ENCODE measurements around the gene PARM1. TPM values are rescaled to one million over a fixed set of nuclear protein-coding genes. Genes with fewer than 3 reads are reported as not detected.

PARM1 gene, protein sequence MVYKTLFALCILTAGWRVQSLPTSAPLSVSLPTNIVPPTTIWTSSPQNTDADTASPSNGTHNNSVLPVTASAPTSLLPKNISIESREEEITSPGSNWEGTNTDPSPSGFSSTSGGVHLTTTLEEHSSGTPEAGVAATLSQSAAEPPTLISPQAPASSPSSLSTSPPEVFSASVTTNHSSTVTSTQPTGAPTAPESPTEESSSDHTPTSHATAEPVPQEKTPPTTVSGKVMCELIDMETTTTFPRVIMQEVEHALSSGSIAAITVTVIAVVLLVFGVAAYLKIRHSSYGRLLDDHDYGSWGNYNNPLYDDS
- 100 to 1,000 TPM in 1 of 4 donors, 10 to 100 TPM in 3; 22.6 to 116 (median 45.5) TPM for total RNA-seq

DNA sequence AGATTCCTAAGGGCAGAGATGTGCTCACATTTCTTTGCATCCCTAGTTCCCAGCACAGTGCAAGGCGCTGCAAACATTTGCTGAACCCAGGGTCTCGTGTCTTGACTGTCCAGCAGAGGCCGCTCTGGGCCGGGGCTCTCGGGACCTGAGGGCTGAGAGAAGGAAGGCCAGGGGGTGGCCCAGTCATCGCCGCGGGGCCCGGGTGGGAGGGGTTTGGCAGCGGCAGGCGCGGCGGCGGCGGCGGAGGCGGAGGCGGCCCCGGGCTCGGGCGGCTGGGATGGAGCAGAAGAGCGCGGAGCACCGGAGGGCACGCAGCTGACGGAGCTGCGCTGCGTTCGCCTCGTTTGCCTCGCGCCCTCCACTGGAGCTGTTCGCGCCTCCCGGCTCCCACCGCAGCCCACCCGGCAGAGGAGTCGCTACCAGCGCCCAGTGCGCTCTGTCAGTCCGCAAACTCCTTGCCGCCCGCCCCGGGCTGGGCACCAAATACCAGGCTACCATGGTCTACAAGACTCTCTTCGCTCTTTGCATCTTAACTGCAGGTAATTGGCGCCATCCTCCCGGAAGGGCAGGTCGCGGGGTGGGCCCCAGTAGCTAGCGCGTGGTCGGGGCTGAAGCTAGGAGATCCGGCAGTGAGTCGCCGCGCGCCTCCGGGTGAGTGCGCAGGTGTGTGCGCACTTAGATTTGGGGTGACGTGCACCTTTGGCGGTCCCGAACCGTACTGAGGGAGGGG is at the start of gene PARM1:
TSS of gene PARM1 (plus strand) at position 285 of the 730 bp plus-strand sequence. CDS start at position 497, 212 bp downstream.
- TF ChIP-seq, protein P1, sequence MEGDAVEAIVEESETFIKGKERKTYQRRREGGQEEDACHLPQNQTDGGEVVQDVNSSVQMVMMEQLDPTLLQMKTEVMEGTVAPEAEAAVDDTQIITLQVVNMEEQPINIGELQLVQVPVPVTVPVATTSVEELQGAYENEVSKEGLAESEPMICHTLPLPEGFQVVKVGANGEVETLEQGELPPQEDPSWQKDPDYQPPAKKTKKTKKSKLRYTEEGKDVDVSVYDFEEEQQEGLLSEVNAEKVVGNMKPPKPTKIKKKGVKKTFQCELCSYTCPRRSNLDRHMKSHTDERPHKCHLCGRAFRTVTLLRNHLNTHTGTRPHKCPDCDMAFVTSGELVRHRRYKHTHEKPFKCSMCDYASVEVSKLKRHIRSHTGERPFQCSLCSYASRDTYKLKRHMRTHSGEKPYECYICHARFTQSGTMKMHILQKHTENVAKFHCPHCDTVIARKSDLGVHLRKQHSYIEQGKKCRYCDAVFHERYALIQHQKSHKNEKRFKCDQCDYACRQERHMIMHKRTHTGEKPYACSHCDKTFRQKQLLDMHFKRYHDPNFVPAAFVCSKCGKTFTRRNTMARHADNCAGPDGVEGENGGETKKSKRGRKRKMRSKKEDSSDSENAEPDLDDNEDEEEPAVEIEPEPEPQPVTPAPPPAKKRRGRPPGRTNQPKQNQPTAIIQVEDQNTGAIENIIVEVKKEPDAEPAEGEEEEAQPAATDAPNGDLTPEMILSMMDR (IDR thresholded peaks at IDR 0.05), result peak; percentile 71 to 84 (median 78)
- TF ChIP-seq POLR2A (IDR thresholded peaks at IDR 0.05), result peak; percentile 68 to 82
- Histone ChIP-seq H3K4me3 (peak within 1 kb of the TSS; percentile 55 to 84), H3K9me3 (no peaks in the 10 kb centered on the region), H3K4me1 (no peaks in the 10 kb centered on the region), H3K27ac (peak within 1 kb of the TSS; percentile 75 to 84), H3K36me3 (no peaks in the 10 kb centered on the region), H3K27me3 (no peaks in the 10 kb centered on the region)
- intact Hi-C loops (cut with DNase I; ENCODE audit: low total_unique reads), result no loop called here
- peak; percentile 85 to 86 for DNase-seq

- DNase-seq, result no peak
- Histone ChIP-seq H3K9me3 (no peaks in the 10 kb centered on the region), H3K36me3 (no peaks in the 10 kb centered on the region), H3K27ac (no peak overlapping the region), H3K4me3 (no peak overlapping the region), H3K4me1 (peaks cover 0 to 5% of the 10 kb centered on the region in 2 donors), H3K27me3 (no peaks in the 10 kb centered on the region)
- intact Hi-C loops (cut with DNase I; ENCODE audit: low total_unique reads), result no loop called here
- no peak for TF ChIP-seq POLR2A (IDR thresholded peaks at IDR 0.05)
- TF ChIP-seq, protein P1 (IDR thresholded peaks at IDR 0.05), result no peak
Observed at GRCh38 chr4:74884266-74884665, 48.6 kb upstream of the PARM1 start.

- intact Hi-C loops (cut with DNase I; ENCODE audit: low total_unique reads), result no loop called here
- no peak overlapping the region for H3K27ac ChIP-seq
- DNase-seq, result no peak
Observed at GRCh38 chr4:74886484-74886883, 46.4 kb upstream of the PARM1 start.

DNA sequence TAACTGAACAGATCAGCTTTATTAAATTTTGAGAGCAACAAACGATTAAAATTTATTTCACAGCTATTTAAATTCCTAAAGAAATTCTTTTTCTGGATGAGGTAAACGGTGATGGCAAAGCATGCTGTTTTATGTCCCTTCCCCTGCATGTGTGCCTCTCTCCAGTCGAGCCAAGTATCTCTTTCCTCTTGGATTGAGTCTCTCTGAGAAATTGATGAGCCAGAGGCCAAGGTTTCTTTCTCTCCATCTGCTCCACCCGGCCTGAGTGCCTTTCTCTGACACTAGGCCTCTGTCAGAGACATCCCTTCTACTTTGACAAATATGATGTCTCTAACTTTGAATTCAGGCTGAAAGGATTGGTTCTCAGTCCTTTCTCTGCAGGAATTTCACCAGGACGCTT is 42.6 kb upstream of the PARM1 start:
- TF ChIP-seq, protein P1 (IDR thresholded peaks at IDR 0.05), result no peak
- TF ChIP-seq POLR2A (IDR thresholded peaks at IDR 0.05), result no peak
- intact Hi-C loops (cut with DNase I; ENCODE audit: low total_unique reads), result no loop called here

More at GRCh38 chr4:74886484-74886883, 46.4 kb upstream of the PARM1 start:
- Histone ChIP-seq H3K9me3 (no peaks in the 10 kb centered on the region), H3K27me3 (no peaks in the 10 kb centered on the region), H3K36me3 (no peaks in the 10 kb centered on the region), H3K4me3 (no peak overlapping the region), H3K4me1 (peaks cover 0 to 5% of the 10 kb centered on the region in 2 donors)
- TF ChIP-seq, protein P1 (IDR thresholded peaks at IDR 0.05), result no peak
- no peak for TF ChIP-seq POLR2A (IDR thresholded peaks at IDR 0.05)

GRCh38 chr4:74891037-74891436 is 41.9 kb upstream of the PARM1 start:
- Histone ChIP-seq H3K27ac (no peak overlapping the region), H3K4me3 (no peak overlapping the region), H3K36me3 (no peaks in the 10 kb centered on the region), H3K9me3 (no peaks in the 10 kb centered on the region), H3K27me3 (no peaks in the 10 kb centered on the region), H3K4me1 (no peaks in the 10 kb centered on the region)
- TF ChIP-seq, protein P1 (IDR thresholded peaks at IDR 0.05), result no peak
- TF ChIP-seq POLR2A (IDR thresholded peaks at IDR 0.05), result no peak
- DNase-seq, result no peak
- intact Hi-C loops (cut with DNase I; ENCODE audit: low total_unique reads), result no loop called here

More for the DNA sequence above, 42.6 kb upstream of the PARM1 start:
- H3K27ac ChIP-seq, result no peak overlapping the region
- no peaks in the 10 kb centered on the region for H3K9me3 ChIP-seq
- H3K27me3 ChIP-seq, result no peaks in the 10 kb centered on the region
- no peaks in the 10 kb centered on the region for H3K36me3 ChIP-seq
- no peaks in the 10 kb centered on the region for H3K4me1 ChIP-seq
- no peak overlapping the region for H3K4me3 ChIP-seq
- no peak for DNase-seq
